Measurements from ENCODE around the gene SLC39A1.

The SLC39A1 gene

DNA sequence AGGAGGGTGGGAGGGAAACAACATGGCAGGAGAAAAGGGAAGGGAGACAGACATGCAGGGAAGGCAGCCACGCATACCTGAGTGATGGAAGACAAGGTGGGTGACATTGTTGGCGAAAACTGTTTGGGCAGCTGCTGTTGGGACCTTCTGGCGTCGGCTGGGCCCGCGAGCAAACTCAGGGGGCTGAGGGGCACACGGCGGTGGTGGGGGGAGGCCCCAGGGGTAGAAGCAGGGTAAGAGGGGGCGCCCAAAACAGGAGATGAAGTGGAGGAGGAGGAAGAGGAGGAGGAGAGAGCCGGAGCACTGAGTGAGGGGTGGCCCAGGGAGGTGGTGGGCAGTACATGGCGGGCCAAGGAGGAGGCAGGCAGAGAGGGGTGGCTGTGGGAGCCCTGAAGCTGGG, 12.2 kb downstream of the SLC39A1 start:
- no peak for DNase-seq (ENCODE audit: low read depth)
- TF ChIP-seq, protein P1, sequence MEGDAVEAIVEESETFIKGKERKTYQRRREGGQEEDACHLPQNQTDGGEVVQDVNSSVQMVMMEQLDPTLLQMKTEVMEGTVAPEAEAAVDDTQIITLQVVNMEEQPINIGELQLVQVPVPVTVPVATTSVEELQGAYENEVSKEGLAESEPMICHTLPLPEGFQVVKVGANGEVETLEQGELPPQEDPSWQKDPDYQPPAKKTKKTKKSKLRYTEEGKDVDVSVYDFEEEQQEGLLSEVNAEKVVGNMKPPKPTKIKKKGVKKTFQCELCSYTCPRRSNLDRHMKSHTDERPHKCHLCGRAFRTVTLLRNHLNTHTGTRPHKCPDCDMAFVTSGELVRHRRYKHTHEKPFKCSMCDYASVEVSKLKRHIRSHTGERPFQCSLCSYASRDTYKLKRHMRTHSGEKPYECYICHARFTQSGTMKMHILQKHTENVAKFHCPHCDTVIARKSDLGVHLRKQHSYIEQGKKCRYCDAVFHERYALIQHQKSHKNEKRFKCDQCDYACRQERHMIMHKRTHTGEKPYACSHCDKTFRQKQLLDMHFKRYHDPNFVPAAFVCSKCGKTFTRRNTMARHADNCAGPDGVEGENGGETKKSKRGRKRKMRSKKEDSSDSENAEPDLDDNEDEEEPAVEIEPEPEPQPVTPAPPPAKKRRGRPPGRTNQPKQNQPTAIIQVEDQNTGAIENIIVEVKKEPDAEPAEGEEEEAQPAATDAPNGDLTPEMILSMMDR (IDR thresholded peaks at IDR 0.05; ENCODE audit: low read length, missing control alignments): no peak
- H3K4me3 ChIP-seq (replicated peaks; ENCODE audit: low read depth, low read length): no peak overlapping the region

DNA sequence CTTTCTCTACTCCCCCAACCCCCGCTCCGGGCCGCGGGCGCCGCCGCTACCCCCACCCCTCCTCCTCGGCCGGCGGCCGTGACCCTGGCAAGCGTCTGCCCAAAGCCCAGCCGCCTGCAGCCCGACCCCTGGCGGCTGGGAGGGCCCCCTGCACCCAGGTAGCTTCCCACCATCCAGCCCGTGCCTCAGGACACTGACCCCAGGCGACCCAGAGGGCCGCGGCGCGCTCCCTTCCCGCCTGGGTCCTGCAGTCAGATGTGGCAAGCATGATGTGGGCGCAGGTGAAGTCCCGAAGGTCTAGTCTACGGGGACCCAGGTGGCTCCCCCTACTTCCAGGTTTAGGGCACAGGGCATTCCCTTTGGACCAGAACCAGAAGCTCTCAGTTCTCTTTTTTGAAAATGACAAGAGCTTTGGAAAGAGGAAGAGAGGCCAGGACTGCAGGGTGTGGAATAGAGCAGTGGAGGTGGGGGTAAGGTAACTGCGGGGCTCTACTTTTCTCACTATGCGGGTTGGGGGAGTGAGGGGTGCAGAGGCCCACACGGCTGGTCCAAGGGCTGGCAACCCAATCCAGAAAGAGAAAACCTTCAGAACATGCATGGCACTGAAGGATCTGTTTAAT, 16.6 kb downstream of the SLC39A1 start, which contains the start of gene DENND4B:
DENND4B (minus strand) TSS at position 97 of the 620 bp plus-strand sequence. CDS start 2,344 bp downstream, outside the sequence.
- TF ChIP-seq, protein P1 (IDR thresholded peaks at IDR 0.05; ENCODE audit: low read length, missing control alignments): peak; percentile 68
- peak; percentile 75 for DNase-seq (ENCODE audit: low read depth)
- peak within 1 kb of the TSS; percentile 75 for H3K4me3 ChIP-seq (replicated peaks; ENCODE audit: low read depth, low read length)

DNA sequence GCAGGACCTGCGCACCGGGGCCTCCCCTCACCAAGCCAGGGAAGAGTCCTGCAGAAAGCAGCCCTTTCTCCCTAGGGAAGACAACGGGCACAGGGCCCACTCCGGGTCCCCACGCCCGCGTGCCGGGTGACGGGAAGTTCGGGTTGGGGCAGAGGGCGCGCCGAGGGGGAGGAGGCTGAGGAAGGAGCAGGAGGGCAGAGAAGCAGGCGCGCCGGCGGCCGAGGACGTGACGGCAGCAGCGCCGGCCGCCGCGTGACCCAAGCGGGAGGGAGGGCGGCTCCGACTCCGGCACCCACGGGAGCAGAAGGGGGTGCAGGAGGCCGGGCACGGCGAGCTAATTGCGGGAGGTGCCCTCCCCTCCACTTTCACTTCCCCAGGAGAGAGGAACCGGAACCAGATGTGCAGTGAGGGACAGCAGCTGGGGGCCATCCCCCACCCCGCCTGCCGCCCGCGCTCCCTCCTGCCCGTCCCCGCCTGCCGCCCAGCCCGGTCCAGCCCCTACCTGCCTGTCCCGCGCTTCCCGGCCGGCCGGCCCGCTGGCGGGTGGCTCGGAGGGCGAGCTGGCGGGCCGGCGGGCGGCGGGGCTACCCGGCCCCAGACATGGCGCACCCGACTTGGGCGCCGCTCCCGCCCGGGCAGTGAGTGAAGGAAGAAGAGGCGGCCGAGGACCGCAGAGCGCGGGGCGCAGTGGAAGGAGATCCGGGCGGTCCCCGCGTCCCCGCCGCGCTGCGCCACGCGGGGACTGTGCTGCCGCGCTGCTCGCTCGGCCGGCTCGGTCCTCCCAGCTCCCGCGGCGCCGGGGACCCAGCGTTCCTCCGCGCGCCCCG, 17.3 kb downstream of the SLC39A1 start:
- H3K4me3 ChIP-seq (replicated peaks; ENCODE audit: low read depth, low read length): peak overlapping the region; percentile 75
- TF ChIP-seq, protein P1 (IDR thresholded peaks at IDR 0.05; ENCODE audit: low read length, missing control alignments): no peak
- DNase-seq (ENCODE audit: low read depth): peak; percentile 78

DNA sequence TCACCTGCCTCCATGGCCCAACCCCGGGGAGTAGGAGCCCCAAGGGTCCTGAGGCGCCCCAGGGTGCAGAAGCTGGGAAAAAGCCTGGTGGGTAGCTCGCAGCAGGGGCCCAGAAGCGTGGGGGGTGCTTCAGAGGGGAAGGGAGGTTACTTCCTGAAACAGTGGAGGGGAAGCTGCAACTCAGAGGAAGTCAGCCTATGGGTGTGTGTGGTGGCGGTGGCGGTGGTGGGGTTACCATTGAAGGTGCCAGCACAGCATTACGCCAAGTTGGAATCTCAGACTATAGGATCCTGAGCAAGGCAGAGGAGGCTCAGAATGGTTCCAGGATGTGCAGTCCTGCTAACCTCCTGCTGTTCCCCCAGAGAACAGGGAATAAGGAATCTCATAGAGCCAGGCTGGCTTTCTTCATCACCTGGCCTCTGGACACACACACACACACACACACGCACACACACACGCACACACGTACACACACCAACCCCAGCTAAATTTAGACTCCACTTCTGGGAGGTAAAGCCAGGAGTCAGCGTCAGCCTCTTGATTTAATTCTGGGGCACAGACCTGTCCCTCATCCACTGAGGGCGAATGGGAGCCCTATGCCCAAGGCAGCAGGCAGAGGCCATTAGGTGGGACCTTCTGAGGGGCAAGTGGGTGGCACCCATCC, 18.1 kb downstream of the SLC39A1 start:
- peak; percentile 63 for DNase-seq (ENCODE audit: low read depth)
- TF ChIP-seq, protein P1 (IDR thresholded peaks at IDR 0.05; ENCODE audit: low read length, missing control alignments): no peak

DNA sequence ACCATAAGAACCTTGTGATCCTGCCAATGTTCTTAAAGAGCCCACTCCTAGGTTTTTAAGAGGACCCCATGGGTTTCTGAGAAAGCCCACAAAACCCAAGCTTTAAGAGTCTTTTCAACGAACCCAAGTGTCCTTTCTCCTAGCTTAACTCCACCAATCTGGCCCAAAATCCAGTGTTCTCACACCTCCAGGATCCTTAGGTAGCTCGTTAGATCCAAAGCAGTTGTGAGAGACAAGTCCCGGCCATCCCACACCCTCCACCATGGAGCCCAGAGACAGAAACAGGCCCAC, 18.6 kb downstream of the SLC39A1 start:
- no peak for DNase-seq (ENCODE audit: low read depth)
- peak overlapping the region; percentile 75 for H3K4me3 ChIP-seq (replicated peaks; ENCODE audit: low read depth, low read length)
- TF ChIP-seq, protein P1 (IDR thresholded peaks at IDR 0.05; ENCODE audit: low read length, missing control alignments): no peak

More for the DNA sequence above, 18.1 kb downstream of the SLC39A1 start:
- peak overlapping the region; percentile 75 for H3K4me3 ChIP-seq (replicated peaks; ENCODE audit: low read depth, low read length)

DNA sequence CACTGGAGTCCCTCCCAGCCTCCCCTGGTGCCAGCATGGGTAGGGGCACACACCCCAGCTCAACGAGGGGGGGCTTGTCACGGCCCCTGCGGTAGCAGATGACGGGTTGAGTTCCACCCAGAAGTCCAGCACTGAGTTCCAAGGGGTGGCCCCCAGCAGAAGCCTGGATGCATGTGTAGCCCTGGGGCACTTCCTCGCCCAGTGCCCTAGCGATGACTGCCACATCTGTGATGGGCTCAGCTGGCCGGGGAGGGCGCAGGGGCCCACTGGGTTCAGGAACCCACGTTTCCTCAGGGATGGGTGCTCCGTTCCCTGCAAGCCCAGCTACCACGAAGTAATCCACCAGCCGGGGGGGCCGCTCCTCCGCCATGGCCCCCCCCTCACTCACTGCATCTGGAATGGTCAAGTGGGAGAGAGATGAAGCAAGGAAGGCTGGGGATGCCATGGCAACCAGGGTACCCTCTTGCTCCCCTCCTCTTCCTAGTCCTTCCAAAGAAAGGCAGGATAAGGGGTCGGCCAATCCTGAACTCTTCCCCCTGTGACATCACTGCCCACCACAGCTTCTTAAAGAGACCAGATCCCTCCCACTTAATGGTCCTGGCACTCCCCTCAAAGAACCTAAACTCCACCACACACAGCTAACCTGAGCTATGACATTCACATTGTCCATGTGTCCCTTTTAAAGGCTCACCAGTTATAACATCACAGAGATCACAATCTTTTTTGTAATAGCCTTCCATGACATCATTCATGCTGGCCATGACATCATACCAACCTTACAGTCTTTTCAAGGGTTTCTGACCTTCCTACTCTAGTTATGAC, 19.1 kb downstream of the SLC39A1 start:
- TF ChIP-seq, protein P1 (IDR thresholded peaks at IDR 0.05; ENCODE audit: low read length, missing control alignments): no peak
- H3K4me3 ChIP-seq (replicated peaks; ENCODE audit: low read depth, low read length): no peak overlapping the region
- DNase-seq (ENCODE audit: low read depth): no peak

Measured in fibroblast of pulmonary artery (primary cell).